ENCODE data around the gene ATP8A2.

GRCh38 chr13:25906191-25906661, 534.5 kb downstream of the ATP8A2 start:
- no peak for TF ChIP-seq POLR2AphosphoS5 (IDR thresholded peaks at IDR 0.05; ENCODE audit: low read length)
- no peak for TF ChIP-seq CTCF (IDR thresholded peaks at IDR 0.05 in 2 of 3, conservative IDR thresholded peaks at IDR 0.05 in 1 of 3; ENCODE audit: control insufficient read depth in 2 of 3, extremely low read depth in 1 of 3, insufficient read depth in 1 of 3, low read depth in 3 of 3, low read length in 3 of 3)
- TF ChIP-seq ZZZ3 (IDR thresholded peaks at IDR 0.05; ENCODE audit: control insufficient read depth, insufficient read length, low read depth) = no peak
- TF ChIP-seq USF1 (IDR thresholded peaks at IDR 0.05; ENCODE audit: borderline replicate concordance, extremely low read length, insufficient read depth, low read depth, low read length) = no peak
- TF ChIP-seq E4F1 (IDR thresholded peaks at IDR 0.05; ENCODE audit: borderline replicate concordance, partially characterized antibody) = no peak
- TF ChIP-seq HDAC2 (IDR thresholded peaks at IDR 0.05) = no peak

Measured in GM12878 (cell line).